Left hindlimb (tissue), 1 donor: Measurements from ENCODE around the gene GFRA1.

Experiments used
- DNase-seq: peaks from one replicate; pipeline ENCODE4 v3.0.0-alpha.2; 2018

GFRA1 gene

GRCh38 chr10:116240157-116240950 lies 32.7 kb downstream of the GFRA1 start:
- no peak for DNase-seq

GRCh38 chr10:116239229-116239628 lies 33.8 kb downstream of the GFRA1 start:
- DNase-seq = no peak

- no peak for DNase-seq
These were observed 35.0 kb downstream of the GFRA1 start for GRCh38 chr10:116237970-116238369.

GRCh38 chr10:116237260-116237659 lies 35.7 kb downstream of the GFRA1 start:
- no peak for DNase-seq

- DNase-seq = no peak
These were observed 39.8 kb downstream of the GFRA1 start for GRCh38 chr10:116233230-116233629.

GRCh38 chr10:116232613-116233012 lies 40.4 kb downstream of the GFRA1 start:
- DNase-seq = no peak

GRCh38 chr10:116226766-116227165 lies 46.2 kb downstream of the GFRA1 start:
- no peak for DNase-seq

GRCh38 chr10:116226053-116226452 lies 47.0 kb downstream of the GFRA1 start:
- no peak for DNase-seq

GRCh38 chr10:116223289-116223688 lies 49.7 kb downstream of the GFRA1 start:
- DNase-seq = no peak

- no peak for DNase-seq
These were observed 52.0 kb downstream of the GFRA1 start for GRCh38 chr10:116221053-116221452.

GRCh38 chr10:116216676-116217075 lies 56.3 kb downstream of the GFRA1 start:
- no peak for DNase-seq

GRCh38 chr10:116215651-116216050 lies 57.4 kb downstream of the GFRA1 start:
- no peak for DNase-seq

GRCh38 chr10:116211682-116212081 lies 61.3 kb downstream of the GFRA1 start:
- DNase-seq = no peak

GRCh38 chr10:116210588-116211346 lies 62.2 kb downstream of the GFRA1 start:
- no peak for DNase-seq

GRCh38 chr10:116209781-116210180 lies 63.2 kb downstream of the GFRA1 start:
- no peak for DNase-seq

- no peak for DNase-seq
These were observed 63.9 kb downstream of the GFRA1 start for GRCh38 chr10:116208956-116209567.

GRCh38 chr10:116207690-116208089 lies 65.3 kb downstream of the GFRA1 start:
- DNase-seq = no peak

GRCh38 chr10:116203661-116204060 lies 69.3 kb downstream of the GFRA1 start:
- DNase-seq = no peak

- DNase-seq = no peak
These were observed 71.2 kb downstream of the GFRA1 start for GRCh38 chr10:116201670-116202430.

GRCh38 chr10:116201011-116201410 lies 72.0 kb downstream of the GFRA1 start:
- DNase-seq = no peak

- no peak for DNase-seq
These were observed 74.3 kb downstream of the GFRA1 start for GRCh38 chr10:116198676-116199035.

GRCh38 chr10:116197946-116198675 lies 74.9 kb downstream of the GFRA1 start:
- no peak for DNase-seq
